ENCODE results near the gene SETD1B. TPM values are rescaled to one million over a fixed set of nuclear protein-coding genes. Genes with fewer than 3 reads are reported as not detected.

SETD1B gene
- total RNA-seq, 1 experiment from 2014 or later = 40.4 TPM

- no peak overlapping the region for H2AK5ac ChIP-seq (ENCODE audit: insufficient read length, low read length)
- WGBS (ENCODE audit: extremely low coverage, insufficient read length, low lambda C conversion rate) = no CpG with 5 or more reads among the region's 25 CpGs
- no peaks in the 10 kb centered on the region for H3K4me1 ChIP-seq (ENCODE audit: insufficient read depth, low read length)
- H3K27me3 ChIP-seq (ENCODE audit: insufficient read depth, low read length) = no peaks in the 10 kb centered on the region
- H3K4me2 ChIP-seq (ENCODE audit: insufficient read depth, insufficient read length, low read length) = peak overlapping the region; percentile 87
- no peak overlapping the region for H4K8ac ChIP-seq (replicated peaks; ENCODE audit: insufficient read length, low read depth, low read length)
- Mint-ChIP-seq H3K4me3 (peak overlapping the region; percentile 79 to 86), H3K27ac (peak overlapping the region; percentile 28 to 85 (median 59); a peak in 4 of 7 replicates), H3K4me1 (peaks cover 21 to 26% of the 10 kb centered on the region in 2 experiments), H3K9me3 (no peaks in the 10 kb centered on the region; a peak in 1 of 5 replicates), H3K36me3 (ENCODE audit: insufficient read depth in 1 of 3, low read depth in 3 of 3) (peaks cover 23 to 73% (median 59%) of the 10 kb centered on the region in 3 experiments), H3K27me3 (ENCODE audit: low read depth) (no peaks in the 10 kb centered on the region)
- no peak overlapping the region for H2BK12ac ChIP-seq (ENCODE audit: insufficient read length, low read depth, low read length)
- DNase-seq = no peak
- no peak overlapping the region for H2BK5ac ChIP-seq (ENCODE audit: insufficient read length, low read length)
- no peak overlapping the region for H4K91ac ChIP-seq (ENCODE audit: insufficient read length, low read depth, low read length)
- no peak overlapping the region for H3K4ac ChIP-seq (ENCODE audit: low read depth, low read length)
- H3K14ac ChIP-seq (ENCODE audit: insufficient read depth, low read length) = no peak overlapping the region
- no peak overlapping the region for H2BK15ac ChIP-seq (ENCODE audit: low read depth, low read length)
- no peak overlapping the region for H2AFZ ChIP-seq (ENCODE audit: low read length)
- H3K18ac ChIP-seq (ENCODE audit: insufficient read length, low read depth, low read length) = no peak overlapping the region
- no peak overlapping the region for H4K5ac ChIP-seq (ENCODE audit: insufficient read length, low read depth, low read length)
- H4K20me1 ChIP-seq (ENCODE audit: control insufficient read depth, insufficient read depth, insufficient read length) = no peaks in the 10 kb centered on the region
- peaks cover 3% of the 10 kb centered on the region; the same call in 1 of the 2 replicates for H3K79me2 ChIP-seq (ENCODE audit: insufficient read depth, low read length)
- no peak for TF ChIP-seq CTCF (conservative IDR thresholded peaks at IDR 0.05)
- no peak overlapping the region for H3K23ac ChIP-seq (ENCODE audit: insufficient read length, low read depth, low read length)
- no peak overlapping the region for H2BK120ac ChIP-seq (ENCODE audit: low read depth, low read length, poor library complexity, severe bottlenecking)
- H3K23me2 ChIP-seq (ENCODE audit: insufficient read length, low read depth, low read length, poor library complexity, severe bottlenecking) = peaks cover 5% of the 10 kb centered on the region
- no peak overlapping the region for H2BK20ac ChIP-seq (ENCODE audit: low read depth, low read length, poor library complexity, severe bottlenecking)
- H3K79me1 ChIP-seq (ENCODE audit: insufficient read depth, low read depth, low read length, poor library complexity, severe bottlenecking) = peaks cover 2% of the 10 kb centered on the region
- no peak overlapping the region for H3T11ph ChIP-seq (ENCODE audit: low read length)
- no peak overlapping the region for H3K56ac ChIP-seq (ENCODE audit: insufficient read length, low read depth, low read length)
- no peaks in the 10 kb centered on the region for H3K9me3 ChIP-seq (ENCODE audit: control insufficient read depth, low read depth, low read length)
- H3K27ac ChIP-seq (ENCODE audit: insufficient read length, low read depth, low read length) = no peak overlapping the region
- H3K9ac ChIP-seq (ENCODE audit: extremely low read depth, insufficient read length, low read length) = no peak overlapping the region
Measured at GRCh38 chr12:121812921-121813896, 9.4 kb downstream of the SETD1B start.

Measured in H9 (cell line).